ENCODE results near the gene ZNF322. TPM values are rescaled to one million over a fixed set of nuclear protein-coding genes. Genes with fewer than 3 reads are reported as not detected.
A peak's percentile ranks its signal among the peaks of the same experiment; 100 is the strongest.

ZNF322 gene
- total RNA-seq, 4 donors from 2014 or later: 5.0 to 12.1 (median 10.6) TPM

- Histone ChIP-seq H3K4me3 (peak overlapping the region in 3 of 4 donors; percentile 48 to 97 (median 89)), H3K9me3 (no peaks in the 10 kb centered on the region), H3K36me3 (peaks cover 0 to 22% (median 0%) of the 10 kb centered on the region in 3 donors), H3K27ac (peak overlapping the region in 3 of 4 donors; percentile 30 to 90 (median 67)), H3K27me3 (no peaks in the 10 kb centered on the region), H3K4me1 (peaks cover 0 to 14% (median 6%) of the 10 kb centered on the region in 4 donors)
- no peak for TF ChIP-seq POLR2A (IDR thresholded peaks at IDR 0.05)
- TF ChIP-seq, protein P1, sequence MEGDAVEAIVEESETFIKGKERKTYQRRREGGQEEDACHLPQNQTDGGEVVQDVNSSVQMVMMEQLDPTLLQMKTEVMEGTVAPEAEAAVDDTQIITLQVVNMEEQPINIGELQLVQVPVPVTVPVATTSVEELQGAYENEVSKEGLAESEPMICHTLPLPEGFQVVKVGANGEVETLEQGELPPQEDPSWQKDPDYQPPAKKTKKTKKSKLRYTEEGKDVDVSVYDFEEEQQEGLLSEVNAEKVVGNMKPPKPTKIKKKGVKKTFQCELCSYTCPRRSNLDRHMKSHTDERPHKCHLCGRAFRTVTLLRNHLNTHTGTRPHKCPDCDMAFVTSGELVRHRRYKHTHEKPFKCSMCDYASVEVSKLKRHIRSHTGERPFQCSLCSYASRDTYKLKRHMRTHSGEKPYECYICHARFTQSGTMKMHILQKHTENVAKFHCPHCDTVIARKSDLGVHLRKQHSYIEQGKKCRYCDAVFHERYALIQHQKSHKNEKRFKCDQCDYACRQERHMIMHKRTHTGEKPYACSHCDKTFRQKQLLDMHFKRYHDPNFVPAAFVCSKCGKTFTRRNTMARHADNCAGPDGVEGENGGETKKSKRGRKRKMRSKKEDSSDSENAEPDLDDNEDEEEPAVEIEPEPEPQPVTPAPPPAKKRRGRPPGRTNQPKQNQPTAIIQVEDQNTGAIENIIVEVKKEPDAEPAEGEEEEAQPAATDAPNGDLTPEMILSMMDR (IDR thresholded peaks at IDR 0.05): no peak
- no peak for DNase-seq
These were observed 64.6 kb downstream of the ZNF322 start for GRCh38 chr6:26594730-26595632.

GRCh38 chr6:26594131-26594498, 65.4 kb downstream of the ZNF322 start:
- TF ChIP-seq POLR2A (IDR thresholded peaks at IDR 0.05): no peak
- TF ChIP-seq, protein P1 (IDR thresholded peaks at IDR 0.05): no peak
- DNase-seq: no peak
- H3K9me3 ChIP-seq: no peaks in the 10 kb centered on the region
- no peaks in the 10 kb centered on the region for H3K27me3 ChIP-seq
- H3K4me3 ChIP-seq: no peak overlapping the region
- peaks cover 0 to 14% (median 6%) of the 10 kb centered on the region in 4 donors for H3K4me1 ChIP-seq
- H3K36me3 ChIP-seq: peaks cover 0 to 13% (median 0%) of the 10 kb centered on the region in 3 donors
- H3K27ac ChIP-seq: no peak overlapping the region

GRCh38 chr6:26593278-26594130, 66.0 kb downstream of the ZNF322 start:
- Histone ChIP-seq H3K4me3 (no peak overlapping the region), H3K27me3 (no peaks in the 10 kb centered on the region), H3K4me1 (peaks cover 0 to 14% (median 6%) of the 10 kb centered on the region in 4 donors), H3K27ac (no peak overlapping the region), H3K36me3 (peaks cover 0 to 7% (median 0%) of the 10 kb centered on the region in 3 donors), H3K9me3 (no peaks in the 10 kb centered on the region)
- TF ChIP-seq POLR2A (IDR thresholded peaks at IDR 0.05): no peak
- TF ChIP-seq, protein P1 (IDR thresholded peaks at IDR 0.05): no peak
- DNase-seq: no peak

DNA sequence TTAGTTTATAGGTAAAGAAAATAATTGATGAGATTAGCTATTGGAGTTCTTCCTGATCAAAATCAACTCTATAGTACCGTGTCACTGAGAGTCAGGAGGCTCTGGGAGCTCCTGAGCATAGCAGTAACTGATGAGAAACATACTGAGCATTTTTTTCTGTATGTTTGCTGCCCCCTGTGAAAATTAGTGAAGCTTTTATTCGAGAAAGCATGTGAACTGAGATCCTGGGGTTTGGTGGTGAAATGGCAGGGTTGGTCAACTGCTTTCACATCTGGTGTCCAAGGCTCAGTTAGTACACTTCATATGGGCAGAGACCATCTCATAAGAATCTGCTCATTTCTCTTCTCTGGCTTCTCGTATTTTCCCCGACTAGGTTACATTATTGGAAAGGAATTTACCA, 66.9 kb downstream of the ZNF322 start:
- Histone ChIP-seq H3K27me3 (no peaks in the 10 kb centered on the region), H3K36me3 (no peaks in the 10 kb centered on the region), H3K4me1 (peaks cover 0 to 5% (median 2%) of the 10 kb centered on the region in 4 donors), H3K4me3 (no peak overlapping the region), H3K9me3 (no peaks in the 10 kb centered on the region), H3K27ac (no peak overlapping the region)
- TF ChIP-seq, protein P1 (IDR thresholded peaks at IDR 0.05): no peak
- no peak for TF ChIP-seq POLR2A (IDR thresholded peaks at IDR 0.05)
- no peak for DNase-seq

GRCh38 chr6:26588965-26589364, 70.6 kb downstream of the ZNF322 start:
- H3K36me3 ChIP-seq: no peaks in the 10 kb centered on the region
- H3K27ac ChIP-seq: no peak overlapping the region
- H3K4me1 ChIP-seq: no peaks in the 10 kb centered on the region
- H3K4me3 ChIP-seq: no peak overlapping the region
- no peaks in the 10 kb centered on the region for H3K27me3 ChIP-seq
- TF ChIP-seq, protein P1 (IDR thresholded peaks at IDR 0.05): no peak
- no peak for TF ChIP-seq POLR2A (IDR thresholded peaks at IDR 0.05)
- no peak for DNase-seq
- no peaks in the 10 kb centered on the region for H3K9me3 ChIP-seq

Other genes starting within 250 kb of the ZNF322 start
- gene BTN3A3, start 219.2 kb downstream of the ZNF322 start, total RNA-seq: 10 to 100 TPM; 13.7 to 62.7 (median 28.1) TPM
- 10 to 100 TPM; 19.6 to 38.0 (median 33.4) TPM for gene BTN2A1, start 201.8 kb downstream of the ZNF322 start, total RNA-seq
- not detected for gene BTN1A1, start 159.4 kb downstream of the ZNF322 start, total RNA-seq
- 10 to 100 TPM; 46.1 to 74.3 (median 57.6) TPM for gene HMGN4, start 121.4 kb downstream of the ZNF322 start, total RNA-seq
- gene ABT1, start 62.8 kb downstream of the ZNF322 start, total RNA-seq: 10 to 100 TPM; 11.5 to 16.1 (median 11.8) TPM